HepG2 (cell line): ENCODE results near the gene CSTF1. TPM values are rescaled to one million over a fixed set of nuclear protein-coding genes. Genes with fewer than 3 reads are reported as not detected.
A peak's percentile ranks its signal among the peaks of the same experiment; 100 is the strongest.

Experiments
- EED ChIP-seq: sonication (generic); formaldehyde crosslinking; IDR thresholded peaks from 2 replicates; pipeline ENCODE4 v1.5.0; 2020; ENCODE audit warnings: mild to moderate bottlenecking, missing genetic modification reagents
- ELF4 ChIP-seq: sonication (generic); formaldehyde crosslinking; IDR thresholded peaks from 2 replicates; pipeline ENCODE4 v1.5.0; 2020; ENCODE audit warnings: missing genetic modification reagents, mild to moderate bottlenecking, moderate library complexity, borderline replicate concordance
- GATA4 ChIP-seq: sonication (generic); IDR thresholded peaks from 2 replicates; pipeline ENCODE4 v1.6.1; 2016; ENCODE audit warnings: antibody characterized with exemption, low read depth, borderline replicate concordance
- HOXA9 ChIP-seq: sonication (generic); formaldehyde crosslinking; IDR thresholded peaks from 2 replicates; pipeline ENCODE4 v1.8.1; 2022; ENCODE audit warnings: missing genetic modification reagents, mild to moderate bottlenecking, moderate library complexity, borderline replicate concordance
- IRF2 ChIP-seq: IDR thresholded peaks from 2 replicates; pipeline ENCODE4 v1.6.1; 2018; ENCODE audit warnings: missing genetic modification reagents, missing compliant biosample characterization
- KDM3A ChIP-seq: IDR thresholded peaks from 2 replicates; pipeline ENCODE4 v1.6.1; 2018; ENCODE audit warnings: low read depth, missing compliant biosample characterization
- MXI1 ChIP-seq: IDR thresholded peaks from 3 replicates; pipeline ENCODE4 v1.6.1; 2012; ENCODE audit warnings: low read depth, low read length, inconsistent platforms, borderline replicate concordance
- NFE2L2 ChIP-seq: fragments of 150-350 bp; IDR thresholded peaks from 2 replicates; pipeline ENCODE4 v1.6.1; 2014; ENCODE audit warnings: low read length
- NFIC ChIP-seq: IDR thresholded peaks from 2 replicates; pipeline ENCODE4 v1.6.1; 2012; ENCODE audit warnings: mild to moderate bottlenecking, low read length, inconsistent platforms
- NR2F2 ChIP-seq: IDR thresholded peaks from 2 replicates; pipeline ENCODE4 v1.6.1; 2012; ENCODE audit warnings: low read depth, inconsistent platforms, borderline replicate concordance
- PAF1 ChIP-seq: IDR thresholded peaks from 2 replicates; pipeline ENCODE4 v1.6.1; 2016; ENCODE audit warnings: missing genetic modification reagents, missing compliant biosample characterization
- PAX8 ChIP-seq: sonication (generic); formaldehyde crosslinking; IDR thresholded peaks from 2 replicates; pipeline ENCODE4 v1.8.0; 2022; ENCODE audit warnings: mild to moderate bottlenecking, missing genetic modification reagents, borderline replicate concordance
- POLR2AphosphoS5 ChIP-seq: IDR thresholded peaks from 2 replicates; pipeline ENCODE4 v1.6.1; 2012; ENCODE audit warnings: low read depth, low read length
- RBM22 ChIP-seq: fragments of 200-400 bp; formaldehyde crosslinking; optimal IDR thresholded peaks from 2 replicates; pipeline ENCODE3; 2017; ENCODE audit warnings: mild to moderate bottlenecking, low read length, moderate library complexity
- RFX1 ChIP-seq: fragments of 450-650 bp; IDR thresholded peaks from 2 replicates; pipeline ENCODE4 v1.6.1; 2017
- RXRA ChIP-seq: sonication (generic); formaldehyde crosslinking; IDR thresholded peaks from 2 replicates; pipeline ENCODE4 v1.5.1; 2020; ENCODE audit warnings: missing genetic modification reagents
- SOX5 ChIP-seq: IDR thresholded peaks from 2 replicates; pipeline ENCODE4 v1.6.1; 2016; ENCODE audit warnings: borderline replicate concordance
- TCF7L2 ChIP-seq: IDR thresholded peaks from 2 replicates; pipeline ENCODE4 v1.6.1; 2011; ENCODE audit warnings: mild to moderate bottlenecking, low read depth, low read length, moderate library complexity
- ZKSCAN5 ChIP-seq: sonication (generic); formaldehyde crosslinking; IDR thresholded peaks from 2 replicates; pipeline ENCODE4 v1.5.1; 2020; ENCODE audit warnings: mild to moderate bottlenecking, missing genetic modification reagents
- ZMYM3 ChIP-seq: sonication (generic); formaldehyde crosslinking; IDR thresholded peaks from 2 replicates; pipeline ENCODE4 v1.5.1; 2020; ENCODE audit warnings: mild to moderate bottlenecking, missing genetic modification reagents
- ZNF550 ChIP-seq: sonication (generic); formaldehyde crosslinking; IDR thresholded peaks from 2 replicates; pipeline ENCODE4 v1.4.0; 2020; ENCODE audit warnings: mild to moderate bottlenecking, missing genetic modification reagents, borderline replicate concordance
- ZNF879 ChIP-seq: sonication (generic); formaldehyde crosslinking; IDR thresholded peaks from 2 replicates; pipeline ENCODE4 v1.8.1; 2023; ENCODE audit warnings: missing genetic modification reagents
- polyA plus RNA-seq, 8 experiments: library from polyadenylated mRNA; depleted of rRNA in 3 of 8; stranded (reverse) in 7 of 8; unstranded in 1 of 8; fragments of >200 nt; fragmentation: Illumina TruSeq in 4 of 8; extraction: Trizol in 4 of 8; gene quantifications; 2 replicates each; pipeline versions ENCODE4 v1.2.1 to v1.2.3, GENCODE V29; 2011 to 2016; ENCODE audit warnings: low read depth in 4 of 8, missing spikeins in 1 of 8, mixed read lengths in 1 of 8; ENCODE audit not compliant: insufficient read depth in 1 of 8
- total RNA-seq, 5 experiments: library from RNA; depleted of rRNA; stranded (reverse); fragments of >200 nt; fragmentation: Illumina TruSeq; extraction: Trizol; gene quantifications; 2 replicates each; pipeline ENCODE4 v1.2.3, GENCODE V29; 2016; ENCODE audit warnings: low read depth in 1 of 5
- TF ChIP-seq, protein P1 (sequence below): sonication (generic); formaldehyde crosslinking; IDR thresholded peaks from 2 replicates; pipeline ENCODE4 v1.4.0; 2020; ENCODE audit warnings: missing genetic modification reagents
- TF ChIP-seq, protein P2 (sequence below): sonication (generic); formaldehyde crosslinking; IDR thresholded peaks from 2 replicates; pipeline ENCODE4 v1.5.0; 2020; ENCODE audit warnings: mild to moderate bottlenecking, low read depth, missing genetic modification reagents, borderline replicate concordance
- TF ChIP-seq, protein P3 (sequence below): sonication (generic); formaldehyde crosslinking; IDR thresholded peaks from 2 replicates; pipeline ENCODE4 v1.8.1; 2023; ENCODE audit warnings: mild to moderate bottlenecking, missing genetic modification reagents, borderline replicate concordance
- TF ChIP-seq, protein P4 (sequence below): sonication (generic); formaldehyde crosslinking; conservative IDR thresholded peaks from 2 replicates; pipeline ENCODE4 v1.4.0; 2020; ENCODE audit warnings: missing genetic modification reagents
- TF ChIP-seq, protein P5 (sequence below): sonication (generic); formaldehyde crosslinking; IDR thresholded peaks from 2 replicates; pipeline ENCODE4 v1.8.0; 2022; ENCODE audit warnings: missing genetic modification reagents, mild to moderate bottlenecking, inconsistent platforms, borderline replicate concordance

Gene CSTF1
- total and polyA plus RNA-seq, 2 of the 13 experiments (the other 11 are each of a cell fraction or from before 2014, with no cell fraction given): 70.9 to 100 TPM

DNA sequence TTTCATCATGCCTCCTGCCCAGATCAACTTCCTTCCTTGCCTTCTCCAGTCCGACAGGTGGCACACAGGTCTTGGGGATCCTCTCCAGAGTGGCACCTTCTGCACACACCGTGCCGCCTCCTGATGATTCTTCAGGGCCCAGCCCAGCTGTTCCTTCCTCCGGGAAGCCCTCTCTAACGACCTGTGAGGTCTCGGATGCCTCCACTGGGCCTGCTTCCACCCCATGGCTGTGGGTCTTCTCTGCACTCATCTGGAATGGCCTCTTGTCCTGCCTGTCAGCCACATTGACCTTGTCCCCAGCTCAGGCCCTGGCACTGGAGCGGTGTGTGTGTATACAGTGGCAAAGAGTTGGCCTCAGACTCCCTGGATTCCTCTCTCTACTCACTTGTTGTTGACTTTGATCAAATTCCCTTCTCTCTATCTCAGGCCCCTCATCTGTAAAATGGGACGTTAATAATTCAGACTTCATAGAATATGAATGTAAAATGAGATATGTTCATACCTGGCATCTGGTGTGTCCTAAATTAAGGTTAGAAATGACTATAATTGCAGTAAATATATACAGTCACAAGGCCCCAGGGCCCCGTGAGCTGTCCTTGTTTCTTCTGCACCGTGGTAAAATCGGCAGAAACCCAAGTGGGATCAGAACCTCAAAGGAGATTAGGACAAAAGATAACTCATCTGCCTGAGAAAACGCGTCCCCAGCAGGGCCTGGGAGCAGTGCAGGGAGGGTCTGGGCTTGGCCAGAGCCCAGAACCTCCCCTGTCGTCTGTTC, 32.1 kb upstream of the CSTF1 start (continued):
- TF ChIP-seq SOX5 (CRISPR knock-in tag): peak; percentile 21; the same call in 1 of the 2 replicates
- no peak for TF ChIP-seq KDM3A (CRISPR knock-in tag)
- no peak for TF ChIP-seq PAX8 (CRISPR knock-in tag)
- 0 out of 2 replicates have a peak, but pooled peaks have one; percentile 20 for TF ChIP-seq IRF2
- TF ChIP-seq EED (CRISPR knock-in tag): 0 out of 2 replicates have a peak, but pooled peaks have one; percentile 75
- TF ChIP-seq, protein P1, sequence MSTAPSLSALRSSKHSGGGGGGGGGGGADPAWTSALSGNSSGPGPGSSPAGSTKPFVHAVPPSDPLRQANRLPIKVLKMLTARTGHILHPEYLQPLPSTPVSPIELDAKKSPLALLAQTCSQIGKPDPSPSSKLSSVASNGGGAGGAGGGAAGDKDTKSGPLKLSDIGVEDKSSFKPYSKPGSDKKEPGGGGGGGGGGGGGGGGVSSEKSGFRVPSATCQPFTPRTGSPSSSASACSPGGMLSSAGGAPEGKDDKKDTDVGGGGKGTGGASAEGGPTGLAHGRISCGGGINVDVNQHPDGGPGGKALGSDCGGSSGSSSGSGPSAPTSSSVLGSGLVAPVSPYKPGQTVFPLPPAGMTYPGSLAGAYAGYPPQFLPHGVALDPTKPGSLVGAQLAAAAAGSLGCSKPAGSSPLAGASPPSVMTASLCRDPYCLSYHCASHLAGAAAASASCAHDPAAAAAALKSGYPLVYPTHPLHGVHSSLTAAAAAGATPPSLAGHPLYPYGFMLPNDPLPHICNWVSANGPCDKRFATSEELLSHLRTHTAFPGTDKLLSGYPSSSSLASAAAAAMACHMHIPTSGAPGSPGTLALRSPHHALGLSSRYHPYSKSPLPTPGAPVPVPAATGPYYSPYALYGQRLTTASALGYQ (CRISPR knock-in tag): no peak
- peak; percentile 57; the same call in 1 of the 3 replicates for TF ChIP-seq MXI1
- no peak for TF ChIP-seq ZKSCAN5
- peak; percentile 79; the same call in 1 of the 2 replicates for TF ChIP-seq RXRA (CRISPR knock-in tag)
- no peak for TF ChIP-seq PAF1 (CRISPR knock-in tag)
- TF ChIP-seq RFX1: no peak
- TF ChIP-seq TCF7L2: no peak
- peak; percentile 98 for TF ChIP-seq ZMYM3 (CRISPR knock-in tag)
- no peak for TF ChIP-seq POLR2AphosphoS5
- TF ChIP-seq, protein P2, sequence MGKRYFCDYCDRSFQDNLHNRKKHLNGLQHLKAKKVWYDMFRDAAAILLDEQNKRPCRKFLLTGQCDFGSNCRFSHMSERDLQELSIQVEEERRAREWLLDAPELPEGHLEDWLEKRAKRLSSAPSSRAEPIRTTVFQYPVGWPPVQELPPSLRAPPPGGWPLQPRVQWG (CRISPR knock-in tag): no peak
- TF ChIP-seq NFE2L2: no peak
- no peak for TF ChIP-seq NR2F2
- TF ChIP-seq HOXA9 (CRISPR knock-in tag): no peak
- TF ChIP-seq NFIC: no peak
- TF ChIP-seq, protein P3, sequence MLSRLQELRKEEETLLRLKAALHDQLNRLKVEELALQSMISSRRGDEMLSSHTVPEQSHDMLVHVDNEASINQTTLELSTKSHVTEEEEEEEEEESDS (CRISPR knock-in tag): no peak
- TF ChIP-seq RBM22: no peak
- TF ChIP-seq GATA4: no peak
- TF ChIP-seq ZNF550 (CRISPR knock-in tag): no peak; the same call in 1 of the 2 replicates
- TF ChIP-seq, protein P4, sequence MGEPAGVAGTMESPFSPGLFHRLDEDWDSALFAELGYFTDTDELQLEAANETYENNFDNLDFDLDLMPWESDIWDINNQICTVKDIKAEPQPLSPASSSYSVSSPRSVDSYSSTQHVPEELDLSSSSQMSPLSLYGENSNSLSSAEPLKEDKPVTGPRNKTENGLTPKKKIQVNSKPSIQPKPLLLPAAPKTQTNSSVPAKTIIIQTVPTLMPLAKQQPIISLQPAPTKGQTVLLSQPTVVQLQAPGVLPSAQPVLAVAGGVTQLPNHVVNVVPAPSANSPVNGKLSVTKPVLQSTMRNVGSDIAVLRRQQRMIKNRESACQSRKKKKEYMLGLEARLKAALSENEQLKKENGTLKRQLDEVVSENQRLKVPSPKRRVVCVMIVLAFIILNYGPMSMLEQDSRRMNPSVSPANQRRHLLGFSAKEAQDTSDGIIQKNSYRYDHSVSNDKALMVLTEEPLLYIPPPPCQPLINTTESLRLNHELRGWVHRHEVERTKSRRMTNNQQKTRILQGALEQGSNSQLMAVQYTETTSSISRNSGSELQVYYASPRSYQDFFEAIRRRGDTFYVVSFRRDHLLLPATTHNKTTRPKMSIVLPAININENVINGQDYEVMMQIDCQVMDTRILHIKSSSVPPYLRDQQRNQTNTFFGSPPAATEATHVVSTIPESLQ: no peak
- no peak for TF ChIP-seq ZNF879 (CRISPR knock-in tag)
- TF ChIP-seq, protein P5, sequence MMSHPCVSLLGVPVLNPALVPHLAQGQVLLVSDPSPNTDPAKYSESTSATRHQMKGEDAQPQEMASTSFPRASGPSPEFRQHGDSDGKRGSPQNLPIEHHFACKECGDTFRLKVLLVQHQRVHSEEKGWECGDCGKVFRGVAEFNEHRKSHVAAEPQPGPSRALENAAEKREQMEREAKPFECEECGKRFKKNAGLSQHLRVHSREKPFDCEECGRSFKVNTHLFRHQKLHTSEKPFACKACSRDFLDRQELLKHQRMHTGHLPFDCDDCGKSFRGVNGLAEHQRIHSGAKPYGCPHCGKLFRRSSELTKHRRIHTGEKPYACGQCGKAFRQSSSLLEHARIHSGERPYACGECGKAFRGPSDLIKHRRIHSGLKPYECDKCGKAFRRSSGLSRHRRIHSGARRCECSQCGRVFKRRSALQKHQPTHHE (CRISPR knock-in tag): 0 out of 2 replicates have a peak, but pooled peaks have one; percentile 91
- no peak for TF ChIP-seq ELF4 (CRISPR knock-in tag)
